ENCODE results near the gene HSD17B8.

The HSD17B8 gene

DNA sequence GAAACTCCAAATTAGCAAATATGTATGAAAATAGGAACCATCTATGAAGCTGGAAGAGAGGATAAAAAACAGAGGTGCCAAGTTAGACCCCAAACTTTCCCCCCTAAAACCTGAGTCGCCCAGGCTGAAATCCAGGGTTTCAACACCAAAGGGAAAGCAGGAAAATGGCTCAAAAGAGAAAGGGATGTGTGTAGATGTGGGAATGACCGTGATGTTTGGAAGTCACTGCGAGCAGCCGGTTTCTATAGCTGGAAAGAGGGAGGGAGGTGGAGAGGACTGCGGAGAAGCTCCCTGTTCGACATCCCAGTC is 8.4 kb downstream of the HSD17B8 start:
- TF ChIP-seq GATA2 (IDR thresholded peaks at IDR 0.05; ENCODE audit: low read depth, low read length) (no peak), GATA3 (IDR thresholded peaks at IDR 0.05; ENCODE audit: low read depth, low read length) (no peak)

DNA sequence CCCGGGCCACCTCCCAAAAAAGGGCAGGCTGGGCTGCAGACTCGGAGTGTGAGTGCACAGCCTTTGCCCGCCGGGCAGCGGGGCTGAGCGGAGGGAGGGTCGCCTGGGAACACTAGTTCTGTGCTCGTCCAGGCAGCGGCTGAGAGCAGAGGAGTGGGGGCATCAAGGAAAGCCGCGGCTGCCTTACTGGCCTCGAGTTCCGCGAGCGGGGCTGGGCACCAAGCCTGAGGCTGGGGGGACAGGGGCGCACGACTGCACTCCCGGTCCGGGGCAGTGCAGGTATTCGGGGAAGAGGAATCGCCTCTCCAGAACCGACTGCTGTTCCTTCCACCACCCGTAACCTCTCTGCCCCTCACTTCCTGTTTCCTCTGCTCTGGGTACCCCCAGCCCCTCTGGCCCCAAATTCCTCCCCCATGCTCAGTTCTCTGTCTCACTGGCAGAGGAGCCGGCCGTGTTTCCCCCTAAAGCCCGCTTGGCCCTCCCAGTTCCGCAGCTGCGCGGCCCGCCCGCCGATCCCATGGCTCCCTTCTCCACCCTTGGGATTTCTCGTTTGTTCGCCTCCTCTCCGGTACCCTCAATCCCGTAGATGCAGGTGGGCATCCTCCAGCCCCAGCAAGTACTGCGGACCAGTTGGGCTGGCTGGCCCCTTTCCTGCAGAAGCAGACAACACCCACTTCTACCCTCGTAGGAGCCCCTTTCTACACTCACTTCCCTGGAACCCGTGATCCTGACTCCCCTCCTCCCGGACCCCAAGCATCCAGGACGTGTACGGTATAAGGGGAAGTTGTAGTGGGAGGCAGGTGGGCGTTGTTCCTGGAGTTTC is 8.9 kb downstream of the HSD17B8 start:
- TF ChIP-seq GATA2 (IDR thresholded peaks at IDR 0.05; ENCODE audit: low read depth, low read length) (no peak), GATA3 (IDR thresholded peaks at IDR 0.05; ENCODE audit: low read depth, low read length) (no peak)

DNA sequence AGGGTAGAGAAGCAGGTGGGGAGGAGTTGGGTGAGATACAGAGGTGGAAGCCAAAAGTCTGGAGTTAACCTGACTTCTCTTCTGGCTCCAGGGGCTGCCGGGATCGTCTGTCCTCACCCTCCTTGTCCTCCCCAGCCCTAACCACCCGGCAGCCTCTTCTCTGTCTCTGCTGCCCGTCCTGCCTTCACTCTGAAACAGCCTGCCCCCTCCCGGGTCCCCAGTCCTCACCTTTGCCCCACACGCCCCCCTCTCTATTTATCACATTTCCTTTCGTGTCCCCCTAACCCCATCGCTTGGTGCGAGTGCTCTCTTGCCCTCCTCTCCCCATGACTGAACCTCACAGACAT is 9.5 kb downstream of the HSD17B8 start:
- TF ChIP-seq GATA2 (IDR thresholded peaks at IDR 0.05; ENCODE audit: low read depth, low read length) (no peak), GATA3 (IDR thresholded peaks at IDR 0.05; ENCODE audit: low read depth, low read length) (no peak)

DNA sequence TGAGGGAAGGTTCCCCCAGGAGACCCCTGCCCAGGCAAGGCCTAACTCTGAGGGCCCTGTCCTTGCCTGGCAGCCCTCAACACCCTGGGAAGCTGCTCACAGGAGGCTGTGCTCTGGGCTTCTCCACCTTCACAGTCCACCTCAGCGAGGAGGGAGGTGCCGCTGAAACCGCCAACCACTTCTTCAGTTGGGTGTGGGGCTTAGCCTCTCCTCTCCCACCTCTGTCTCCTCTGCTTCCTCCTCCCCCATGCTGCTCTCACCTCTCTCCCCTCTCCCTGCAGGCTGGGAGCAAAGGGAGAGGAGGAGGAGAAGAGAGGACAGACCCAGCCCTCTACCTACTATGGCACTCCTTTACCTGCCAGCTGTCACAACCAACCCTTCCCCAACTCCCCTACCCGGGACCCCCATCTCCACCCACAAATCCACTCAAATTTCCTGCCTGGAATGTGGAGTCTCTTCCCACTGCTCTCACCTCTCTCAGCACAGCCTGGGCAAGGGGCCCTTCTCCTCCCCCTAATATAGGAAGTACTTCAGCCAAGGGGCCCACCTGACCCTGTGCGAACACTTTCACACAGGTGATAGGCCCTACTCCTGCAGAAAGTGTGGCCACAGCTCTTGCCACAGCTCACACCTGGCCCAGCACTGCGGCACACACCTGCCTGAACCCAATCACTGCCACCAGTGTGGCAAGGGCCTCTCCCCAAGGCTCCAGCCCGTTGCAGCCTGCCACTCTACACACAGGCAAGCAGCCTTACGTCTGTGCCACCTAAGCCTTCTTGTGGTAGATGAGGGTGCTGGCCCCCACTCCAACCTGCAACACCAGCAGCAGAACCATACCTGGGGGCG is 11.0 kb downstream of the HSD17B8 start:
- TF ChIP-seq GATA2 (IDR thresholded peaks at IDR 0.05; ENCODE audit: low read depth, low read length) (no peak), GATA3 (IDR thresholded peaks at IDR 0.05; ENCODE audit: low read depth, low read length) (no peak)

DNA sequence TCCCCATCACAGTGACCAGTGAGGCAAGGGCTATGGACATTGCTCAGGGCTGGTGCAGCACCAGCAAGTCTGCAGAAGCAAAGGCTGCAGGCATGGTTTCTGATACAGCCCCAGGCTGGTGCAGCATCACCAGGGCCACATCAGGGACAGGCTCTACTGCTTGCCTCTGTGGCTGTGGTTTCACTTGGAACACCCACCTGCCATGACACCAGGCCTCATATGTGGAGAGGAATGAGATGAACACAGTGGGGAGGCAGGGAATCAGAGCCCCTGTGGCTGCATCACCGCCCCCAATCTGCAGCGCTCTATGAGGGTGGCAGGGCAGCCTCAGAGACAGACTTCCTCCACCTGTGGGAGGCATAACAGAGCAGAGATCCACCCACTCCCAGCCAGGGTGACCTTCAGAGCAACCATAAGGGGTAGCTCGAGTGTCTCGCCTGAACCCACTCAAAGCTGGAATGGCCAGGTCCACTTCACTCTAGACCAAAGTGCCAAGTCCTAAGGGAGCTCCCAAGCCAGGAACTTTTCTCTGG is 11.7 kb downstream of the HSD17B8 start:
- TF ChIP-seq GATA2 (IDR thresholded peaks at IDR 0.05; ENCODE audit: low read depth, low read length) (no peak), GATA3 (IDR thresholded peaks at IDR 0.05; ENCODE audit: low read depth, low read length) (no peak)

DNA sequence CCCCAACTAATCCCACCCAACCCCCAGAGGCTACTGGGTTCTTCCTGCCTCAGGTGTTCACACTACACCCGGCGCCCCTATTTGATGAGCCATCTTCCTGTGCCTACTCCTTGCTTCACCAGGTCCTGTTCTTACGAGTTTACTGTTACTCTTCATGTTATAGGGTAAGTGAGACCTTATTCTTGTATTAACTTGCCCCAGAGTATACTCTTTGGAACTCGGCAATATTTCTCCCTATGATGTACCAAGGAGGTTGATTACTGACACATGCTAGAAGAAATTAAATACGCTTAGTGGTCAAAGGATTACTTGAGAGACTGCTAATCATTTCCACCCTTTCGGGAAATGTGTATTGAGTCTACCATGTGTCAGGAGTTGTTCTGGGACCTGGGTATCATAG is 12.8 kb downstream of the HSD17B8 start:
- TF ChIP-seq GATA3 (IDR thresholded peaks at IDR 0.05; ENCODE audit: low read depth, low read length) (no peak), GATA2 (IDR thresholded peaks at IDR 0.05; ENCODE audit: low read depth, low read length) (no peak)

DNA sequence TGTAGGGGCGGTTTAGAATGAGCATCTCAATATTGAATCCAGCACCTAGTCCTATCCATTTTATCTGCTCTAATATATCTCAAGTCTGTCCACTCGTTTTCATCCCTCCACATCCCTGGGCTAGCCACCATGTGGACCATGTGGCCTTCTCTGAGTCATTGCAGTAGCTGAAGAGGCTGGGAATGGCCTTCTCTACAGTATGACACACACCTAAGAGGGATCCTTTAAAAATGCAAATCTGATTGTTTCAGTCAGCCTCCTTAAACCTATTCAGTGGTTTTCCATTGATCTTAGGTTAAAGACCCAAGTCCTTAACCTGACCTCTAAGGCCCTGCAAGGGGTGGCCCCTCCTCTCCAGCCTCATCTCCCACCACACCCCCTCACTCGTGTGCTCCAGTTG is 13.2 kb downstream of the HSD17B8 start:
- no peak for TF ChIP-seq GATA2 (IDR thresholded peaks at IDR 0.05; ENCODE audit: low read depth, low read length)
- no peak for TF ChIP-seq GATA3 (IDR thresholded peaks at IDR 0.05; ENCODE audit: low read depth, low read length)

DNA sequence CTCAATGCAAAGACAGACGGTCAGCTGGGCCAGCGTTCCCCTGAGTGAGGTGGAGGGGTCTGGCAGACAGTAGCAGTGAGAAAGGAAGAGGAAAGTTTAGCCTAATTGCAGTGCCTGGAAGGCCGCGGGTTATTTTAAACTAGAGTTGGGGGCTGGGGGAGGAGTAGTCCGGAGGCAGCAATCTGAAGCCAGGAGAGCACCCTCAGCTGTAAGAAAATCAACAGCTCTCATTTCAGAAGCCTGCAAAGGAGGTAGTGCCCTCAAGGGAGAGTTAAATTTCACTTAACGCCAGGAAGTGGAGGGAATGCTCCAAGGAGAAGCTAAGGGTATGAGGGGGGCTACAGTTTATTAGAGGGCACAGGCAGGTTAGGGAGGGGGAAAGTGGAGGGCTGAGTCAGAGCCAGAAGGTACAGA is 30.8 kb downstream of the HSD17B8 start:
- TF ChIP-seq GATA2 (IDR thresholded peaks at IDR 0.05; ENCODE audit: low read depth, low read length) (no peak), GATA3 (IDR thresholded peaks at IDR 0.05; ENCODE audit: low read depth, low read length) (no peak)

DNA sequence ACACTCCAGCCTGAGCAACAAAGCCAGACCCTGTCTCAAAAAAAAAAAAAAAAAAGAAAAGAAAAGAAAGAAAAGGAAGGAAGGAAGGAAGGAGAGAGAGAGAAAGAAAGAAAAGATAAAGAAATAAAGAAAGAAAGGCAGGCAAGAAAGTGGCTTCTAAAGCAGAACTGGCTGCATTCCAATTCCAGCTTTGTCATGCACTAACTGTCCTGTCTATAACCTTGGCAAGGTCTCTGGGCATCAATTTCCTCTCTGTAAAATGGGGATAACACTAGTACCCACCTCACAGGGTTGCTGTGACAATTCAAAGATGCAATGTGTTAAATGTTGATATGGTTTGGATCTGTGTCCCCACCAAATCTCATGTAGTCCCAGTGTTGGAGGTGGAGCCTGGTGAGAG is 31.9 kb downstream of the HSD17B8 start:
- TF ChIP-seq GATA3 (IDR thresholded peaks at IDR 0.05; ENCODE audit: low read depth, low read length): no peak
- TF ChIP-seq GATA2 (IDR thresholded peaks at IDR 0.05; ENCODE audit: low read depth, low read length): no peak

DNA sequence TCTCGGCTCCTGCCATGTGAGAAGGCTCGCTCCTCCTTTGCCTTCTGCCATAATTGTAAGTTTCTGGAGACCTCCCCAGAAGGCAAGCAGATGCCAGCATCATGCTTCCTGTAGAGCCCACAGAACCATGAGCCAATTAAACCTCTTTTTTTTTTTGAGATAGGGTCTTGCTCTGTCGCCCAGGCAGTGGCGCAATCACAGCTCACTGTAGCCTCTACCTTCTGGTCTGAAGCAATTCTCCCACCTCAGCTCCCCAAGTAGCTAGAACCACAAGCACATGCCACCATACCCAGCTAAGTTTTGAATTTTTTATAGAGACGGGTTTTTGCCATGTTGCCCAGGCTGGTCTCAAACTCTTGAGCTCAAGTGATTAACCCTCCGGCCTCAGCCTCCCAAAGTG is 32.4 kb downstream of the HSD17B8 start:
- TF ChIP-seq GATA3 (IDR thresholded peaks at IDR 0.05; ENCODE audit: low read depth, low read length): no peak
- TF ChIP-seq GATA2 (IDR thresholded peaks at IDR 0.05; ENCODE audit: low read depth, low read length): no peak

DNA sequence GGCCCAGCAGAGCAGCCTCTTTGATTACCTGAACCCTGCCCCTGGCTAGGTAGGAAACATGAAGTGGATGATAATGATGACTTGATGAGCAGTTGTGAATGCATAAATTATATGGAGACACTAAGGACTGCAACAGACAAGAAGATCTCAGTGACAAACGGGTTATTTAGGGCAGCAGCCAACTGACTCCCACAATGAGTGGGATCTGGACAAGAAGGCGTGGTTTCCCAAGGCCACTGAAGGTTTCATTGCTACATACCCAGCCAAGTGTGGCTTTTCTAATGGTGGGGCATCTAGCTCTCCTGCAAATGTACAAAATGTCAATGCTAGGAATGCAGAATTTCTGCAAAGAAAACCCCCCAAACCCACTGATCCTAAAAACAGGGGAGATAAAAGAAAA is 33.3 kb downstream of the HSD17B8 start:
- TF ChIP-seq GATA2 (IDR thresholded peaks at IDR 0.05; ENCODE audit: low read depth, low read length) (no peak), GATA3 (IDR thresholded peaks at IDR 0.05; ENCODE audit: low read depth, low read length) (no peak)

DNA sequence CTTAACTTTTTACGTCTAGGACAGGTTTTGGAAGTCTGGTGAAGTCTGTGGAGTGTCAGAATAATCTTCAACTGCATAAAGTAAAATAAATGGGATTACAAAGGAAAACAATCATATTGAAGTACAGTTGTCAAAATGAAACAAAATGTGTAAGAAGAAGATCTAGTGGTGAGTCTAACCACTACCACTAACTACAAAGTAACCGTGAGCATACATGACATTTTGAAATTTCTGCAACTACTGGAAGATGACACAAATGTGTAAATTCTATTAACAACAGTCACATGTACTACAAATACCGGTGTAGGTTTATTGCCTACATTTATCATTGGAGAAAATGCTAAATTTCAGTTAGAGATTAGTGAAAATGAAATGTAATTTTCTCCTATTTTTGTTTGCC is 37.5 kb downstream of the HSD17B8 start:
- TF ChIP-seq GATA2 (IDR thresholded peaks at IDR 0.05; ENCODE audit: low read depth, low read length): no peak
- no peak for TF ChIP-seq GATA3 (IDR thresholded peaks at IDR 0.05; ENCODE audit: low read depth, low read length)

DNA sequence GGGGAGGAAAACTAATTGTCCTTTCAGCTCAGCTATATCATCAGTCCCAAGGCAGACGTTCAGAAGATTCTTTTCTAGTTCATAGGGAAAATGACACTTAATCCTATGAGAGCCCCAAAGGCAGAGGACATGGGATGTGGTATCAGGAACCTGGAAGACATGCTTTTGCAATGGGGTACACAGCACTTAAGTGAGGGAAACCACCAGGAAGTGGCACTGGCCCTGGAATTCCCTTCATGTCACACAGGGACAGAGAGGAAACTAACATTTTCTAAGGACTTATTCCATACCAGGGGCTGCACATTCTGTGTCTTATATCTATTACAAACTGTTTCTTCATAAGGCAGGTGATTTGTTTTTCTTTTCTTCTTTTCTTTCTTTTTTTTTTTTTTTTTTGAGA is 39.0 kb downstream of the HSD17B8 start:
- TF ChIP-seq GATA2 (IDR thresholded peaks at IDR 0.05; ENCODE audit: low read depth, low read length): no peak
- TF ChIP-seq GATA3 (IDR thresholded peaks at IDR 0.05; ENCODE audit: low read depth, low read length): no peak

DNA sequence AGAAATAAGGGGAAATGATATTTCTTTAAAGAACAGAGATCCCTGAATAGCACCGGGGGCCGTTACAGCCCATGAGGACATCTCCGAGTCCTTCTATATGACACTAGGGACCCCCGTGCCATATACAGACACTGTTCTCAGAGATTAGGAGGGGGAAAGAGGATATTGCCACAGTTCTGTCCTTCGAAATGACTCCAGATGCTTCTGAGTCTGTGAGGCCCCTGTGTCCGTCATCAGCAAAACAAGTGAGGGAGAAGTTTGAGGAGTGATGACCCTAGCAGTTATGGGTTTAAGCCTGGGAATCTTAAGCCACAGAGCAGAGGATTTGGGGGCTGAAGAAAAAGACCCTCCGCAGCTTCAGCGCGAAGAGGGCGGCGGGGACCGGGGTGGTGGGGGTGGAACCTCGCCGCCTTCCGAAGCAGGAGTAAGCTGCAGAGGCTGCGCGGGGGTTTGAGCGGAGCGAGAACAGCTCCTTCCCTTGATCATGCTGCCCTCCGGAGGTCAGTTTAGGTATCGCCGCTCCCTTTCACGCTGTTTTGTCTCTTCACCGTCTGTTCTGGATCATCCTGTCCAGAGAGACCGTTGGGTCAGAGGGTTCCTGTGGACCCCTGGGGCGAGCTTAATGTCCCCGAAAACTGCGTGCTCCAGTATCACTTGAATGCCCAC is 43.7 kb downstream of the HSD17B8 start:
- TF ChIP-seq GATA3 (IDR thresholded peaks at IDR 0.05; ENCODE audit: low read depth, low read length) (no peak), GATA2 (IDR thresholded peaks at IDR 0.05; ENCODE audit: low read depth, low read length) (no peak)

Measured in SH-SY5Y (cell line).